Keratinocyte (primary cell): ENCODE measurements around the gene ADAMTS15. TPM values are rescaled to one million over a fixed set of nuclear protein-coding genes. Genes with fewer than 3 reads are reported as not detected.

Experiments used
- DNase-seq: peaks from one replicate; pipeline ENCODE4 v3.0.0-alpha.2; 2011; ENCODE audit warnings: low read depth, missing footprints, low spot score
- FAIRE-seq: peaks from 2 replicates; lab custom pipeline; 2011; peaks lifted over from hg19 to GRCh38; lab: Jason Lieb, UNC
- H2AFZ ChIP-seq: 2 replicates; pipeline ENCODE4 v1.6.0; 2012; ENCODE audit warnings: low read length, control low read depth, inconsistent platforms; ENCODE audit not compliant: control insufficient read depth
- H3K27ac ChIP-seq: 2 replicates; pipeline ENCODE4 v1.5.1; 2011; ENCODE audit warnings: low read length; ENCODE audit not compliant: control insufficient read depth, insufficient read depth
- H3K27me3 ChIP-seq: 3 replicates; pipeline ENCODE4 v1.6.0; 2011; ENCODE audit warnings: low read length; ENCODE audit not compliant: control insufficient read depth, insufficient read depth; ENCODE audit errors: extremely low read depth
- H3K36me3 ChIP-seq, 2 experiments: 2 replicates in 1 of 2; 3 replicates in 1 of 2; pipeline ENCODE4 v1.5.1; 2011; ENCODE audit warnings: low read length in 2 of 2, mild to moderate bottlenecking in 1 of 2; ENCODE audit not compliant: control insufficient read depth in 2 of 2, insufficient read depth in 2 of 2; ENCODE audit errors: extremely low read depth in 1 of 2
- H3K4me1 ChIP-seq: 3 replicates; pipeline ENCODE4 v1.5.1; 2011; ENCODE audit warnings: low read length; ENCODE audit not compliant: control insufficient read depth, insufficient read depth; ENCODE audit errors: extremely low read depth
- H3K4me2 ChIP-seq: 3 replicates; pipeline ENCODE4 v1.6.0; 2011; ENCODE audit warnings: low read depth, low read length; ENCODE audit not compliant: control insufficient read depth, insufficient read depth; ENCODE audit errors: extremely low read depth
- H3K4me3 ChIP-seq, 3 experiments: fragments of 200-600 bp in 1 of 3; sonication (generic) in 1 of 3; 2 replicates in 2 of 3; 3 replicates in 1 of 3; pipeline ENCODE4 v1.5.1; 2011 to 2016; ENCODE audit warnings: low read length in 3 of 3, mild to moderate bottlenecking in 3 of 3, control low read depth in 2 of 3, inconsistent platforms in 1 of 3, low read depth in 1 of 3, mixed read lengths in 1 of 3, mixed run types in 1 of 3, moderate library complexity in 1 of 3; ENCODE audit not compliant: control insufficient read depth in 2 of 3, insufficient read depth in 2 of 3; ENCODE audit errors: extremely low read depth in 1 of 3
- H3K79me2 ChIP-seq: 2 replicates; pipeline ENCODE4 v1.6.0; 2012; ENCODE audit warnings: low read length; ENCODE audit not compliant: control insufficient read depth, insufficient read depth
- H3K9ac ChIP-seq: 3 replicates; pipeline ENCODE4 v1.6.0; 2011; ENCODE audit warnings: low read length; ENCODE audit not compliant: control insufficient read depth, insufficient read depth; ENCODE audit errors: extremely low read depth
- H3K9me1 ChIP-seq: 3 replicates; pipeline ENCODE4 v1.6.0; 2011; ENCODE audit warnings: low read length; ENCODE audit not compliant: control insufficient read depth, insufficient read depth; ENCODE audit errors: extremely low read depth
- H3K9me3 ChIP-seq: 2 replicates; pipeline ENCODE4 v1.5.1; 2012; ENCODE audit warnings: low read depth, low read length; ENCODE audit not compliant: control insufficient read depth
- H4K20me1 ChIP-seq: 3 replicates; pipeline ENCODE4 v1.6.0; 2011; ENCODE audit warnings: low read length; ENCODE audit not compliant: control insufficient read depth, insufficient read depth; ENCODE audit errors: extremely low read depth
- EZH2 ChIP-seq: IDR thresholded peaks from one replicate; pipeline ENCODE4 v1.6.1; 2012; ENCODE audit warnings: inconsistent platforms, mild to moderate bottlenecking, low read length, moderate library complexity
- dilution Hi-C: fragments of 300-500 bp; cut with MboI; formaldehyde crosslinking; loops from one replicate; pipeline ENCODE4 v1.7.0; 2020; ENCODE audit warnings: low sequenced_read_pairs; ENCODE audit not compliant: extremely low pct_ligation_motif_present
- polyA plus RNA-seq, 5 experiments: library from polyadenylated mRNA; depleted of rRNA in 3 of 5; stranded (reverse) in 3 of 5; stranded (forward) in 1 of 5; unstranded in 1 of 5; fragments of >200 nt; gene quantifications; 1 replicate in 1 of 5; 2 replicates in 3 of 5; 3 replicates in 1 of 5; pipeline versions ENCODE4 v1.2.1 to v1.2.3, GENCODE V29; 2011 to 2012; ENCODE audit warnings: missing spikeins in 2 of 5, low read depth in 1 of 5, low replicate concordance in 1 of 5
- TF ChIP-seq, protein P1 (sequence below), 3 experiments: IDR thresholded peaks in 1 of 3; conservative IDR thresholded peaks in 1 of 3; optimal IDR thresholded peaks in 1 of 3; 2 replicates in 2 of 3; 3 replicates in 1 of 3; pipeline versions ENCODE3 to v1.5.1; 2011; ENCODE audit warnings: low read length in 3 of 3, mild to moderate bottlenecking in 3 of 3, moderate library complexity in 2 of 3, control low read depth in 1 of 3, inconsistent platforms in 1 of 3; ENCODE audit not compliant: insufficient read depth in 2 of 3; ENCODE audit errors: extremely low read depth in 1 of 3

ADAMTS15 gene
- polyA plus RNA-seq, 1 donor (not counting 4 experiments of a cell fraction or from before 2014, with no cell fraction given) = 0.30 TPM

DNA sequence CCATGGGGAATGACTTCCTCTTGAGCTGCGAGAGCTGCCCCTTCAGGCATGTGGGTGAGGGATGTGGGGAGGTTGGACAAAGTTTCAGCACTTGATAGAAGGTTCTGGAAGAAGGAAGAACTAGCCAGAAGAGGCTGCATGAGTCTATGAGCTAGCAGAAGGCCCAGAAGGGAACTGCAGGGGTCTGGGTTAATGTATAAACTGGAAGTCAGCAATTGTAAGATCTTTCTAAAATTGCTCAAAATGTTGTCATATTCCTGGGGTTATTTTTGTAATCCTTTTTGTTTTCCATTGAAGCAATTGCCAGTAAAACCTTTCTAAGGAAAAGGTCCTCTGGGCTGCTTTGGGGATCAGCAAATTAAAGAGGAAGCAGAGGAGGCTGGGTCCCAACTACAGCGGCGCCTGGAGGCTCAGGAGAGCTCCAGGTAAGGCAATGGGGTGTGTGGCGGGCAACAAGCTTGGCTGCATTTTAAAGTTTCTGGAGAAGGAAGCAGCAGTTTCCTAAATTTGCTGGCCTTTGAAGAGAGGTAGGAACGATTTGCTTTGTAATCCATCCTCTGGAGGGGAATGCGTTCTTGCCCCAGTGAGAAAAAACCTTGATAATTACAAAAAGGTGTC lies 29.2 kb downstream of the ADAMTS15 start:
- TF ChIP-seq, protein P1, sequence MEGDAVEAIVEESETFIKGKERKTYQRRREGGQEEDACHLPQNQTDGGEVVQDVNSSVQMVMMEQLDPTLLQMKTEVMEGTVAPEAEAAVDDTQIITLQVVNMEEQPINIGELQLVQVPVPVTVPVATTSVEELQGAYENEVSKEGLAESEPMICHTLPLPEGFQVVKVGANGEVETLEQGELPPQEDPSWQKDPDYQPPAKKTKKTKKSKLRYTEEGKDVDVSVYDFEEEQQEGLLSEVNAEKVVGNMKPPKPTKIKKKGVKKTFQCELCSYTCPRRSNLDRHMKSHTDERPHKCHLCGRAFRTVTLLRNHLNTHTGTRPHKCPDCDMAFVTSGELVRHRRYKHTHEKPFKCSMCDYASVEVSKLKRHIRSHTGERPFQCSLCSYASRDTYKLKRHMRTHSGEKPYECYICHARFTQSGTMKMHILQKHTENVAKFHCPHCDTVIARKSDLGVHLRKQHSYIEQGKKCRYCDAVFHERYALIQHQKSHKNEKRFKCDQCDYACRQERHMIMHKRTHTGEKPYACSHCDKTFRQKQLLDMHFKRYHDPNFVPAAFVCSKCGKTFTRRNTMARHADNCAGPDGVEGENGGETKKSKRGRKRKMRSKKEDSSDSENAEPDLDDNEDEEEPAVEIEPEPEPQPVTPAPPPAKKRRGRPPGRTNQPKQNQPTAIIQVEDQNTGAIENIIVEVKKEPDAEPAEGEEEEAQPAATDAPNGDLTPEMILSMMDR (optimal IDR thresholded peaks at IDR 0.05 in 1 of 3, IDR thresholded peaks at IDR 0.05 in 1 of 3, conservative IDR thresholded peaks at IDR 0.05 in 1 of 3; ENCODE audit: extremely low read depth in 1 of 3, insufficient read depth in 2 of 3, low read length in 3 of 3) = no peak
- TF ChIP-seq EZH2 = no peak

DNA sequence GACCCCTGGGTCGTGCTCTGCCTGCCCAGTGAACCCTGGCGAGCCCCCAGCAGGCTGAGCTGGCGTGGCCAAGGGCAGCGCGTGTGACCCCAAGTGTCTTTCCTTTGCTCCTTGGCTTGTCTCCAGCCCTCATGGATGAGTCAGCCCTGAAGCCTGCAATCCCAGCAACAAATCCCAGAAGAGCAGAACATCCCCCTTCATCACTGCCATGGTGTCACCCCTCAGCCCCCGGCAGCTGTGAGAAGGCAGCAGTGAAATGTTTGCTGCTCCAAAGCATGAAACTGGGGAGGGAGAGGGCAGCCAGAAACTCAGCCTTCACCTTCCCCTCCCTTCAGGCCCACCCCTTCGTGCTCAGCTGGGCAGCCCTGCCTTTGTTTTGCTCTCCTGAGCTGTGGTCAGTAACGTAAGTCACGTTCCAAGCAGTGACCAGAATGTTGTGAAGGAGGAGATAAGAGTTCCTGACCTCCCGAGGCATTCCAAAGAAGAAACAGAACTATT lies 29.8 kb downstream of the ADAMTS15 start:
- Histone ChIP-seq H3K9me1 (no peaks in the 10 kb centered on the region), H4K20me1 (no peaks in the 10 kb centered on the region), H3K4me1 (no peaks in the 10 kb centered on the region), H3K4me3 (no peak overlapping the region), H3K79me2 (no peaks in the 10 kb centered on the region), H3K27ac (no peak overlapping the region), H3K9me3 (no peaks in the 10 kb centered on the region), H3K9ac (no peak overlapping the region), H3K36me3 (no peaks in the 10 kb centered on the region), H2AFZ (no peak overlapping the region), H3K4me2 (no peak overlapping the region), H3K27me3 (no peaks in the 10 kb centered on the region)
- no peak for DNase-seq
- no peak for FAIRE-seq
- dilution Hi-C loops = no loop called here
- no peak for TF ChIP-seq EZH2

More for the DNA sequence above, 29.2 kb downstream of the ADAMTS15 start:
- dilution Hi-C loops = no loop called here
- Histone ChIP-seq H3K9me3 (no peaks in the 10 kb centered on the region), H3K4me2 (no peak overlapping the region), H4K20me1 (no peaks in the 10 kb centered on the region), H3K36me3 (no peaks in the 10 kb centered on the region), H3K9me1 (no peaks in the 10 kb centered on the region), H3K4me1 (no peaks in the 10 kb centered on the region), H2AFZ (no peak overlapping the region), H3K27ac (no peak overlapping the region), H3K4me3 (no peak overlapping the region), H3K79me2 (no peaks in the 10 kb centered on the region), H3K27me3 (no peaks in the 10 kb centered on the region), H3K9ac (no peak overlapping the region)
- FAIRE-seq = no peak
- no peak for DNase-seq

DNA sequence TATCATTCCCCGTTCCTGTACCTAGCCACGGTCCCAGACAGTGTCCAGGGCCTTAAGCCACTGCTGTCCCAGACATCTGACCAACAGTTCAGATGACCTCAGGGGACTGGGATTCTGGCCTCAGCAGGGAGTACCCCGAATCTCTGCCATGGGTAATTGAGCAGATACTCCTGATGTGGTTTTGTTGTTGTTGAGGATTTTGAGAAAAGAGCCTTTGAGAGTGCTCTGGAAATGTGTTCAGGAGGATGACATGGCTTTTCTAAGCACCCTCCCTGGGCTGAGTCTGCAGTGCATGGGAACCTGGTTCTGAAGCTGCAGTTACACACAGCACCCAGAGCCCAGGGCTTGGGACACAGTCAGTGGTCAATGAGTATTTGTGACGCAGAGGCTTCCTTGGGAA lies 30.4 kb downstream of the ADAMTS15 start:
- dilution Hi-C loops = no loop called here
- Histone ChIP-seq H3K36me3 (no peaks in the 10 kb centered on the region), H2AFZ (no peak overlapping the region), H3K4me1 (no peaks in the 10 kb centered on the region), H3K79me2 (no peaks in the 10 kb centered on the region), H3K4me3 (no peak overlapping the region), H3K27me3 (no peaks in the 10 kb centered on the region), H3K9me1 (no peaks in the 10 kb centered on the region), H4K20me1 (no peaks in the 10 kb centered on the region), H3K27ac (no peak overlapping the region), H3K4me2 (no peak overlapping the region), H3K9me3 (no peaks in the 10 kb centered on the region), H3K9ac (no peak overlapping the region)
- TF ChIP-seq, protein P1 (optimal IDR thresholded peaks at IDR 0.05 in 1 of 3, IDR thresholded peaks at IDR 0.05 in 1 of 3, conservative IDR thresholded peaks at IDR 0.05 in 1 of 3; ENCODE audit: extremely low read depth in 1 of 3, insufficient read depth in 2 of 3, low read length in 3 of 3) = no peak
- TF ChIP-seq EZH2 = no peak
- no peak for DNase-seq
- no peak for FAIRE-seq
